Cardiac muscle cell (in vitro differentiated cells and primary cell): ENCODE measurements around the gene MFN2. TPM values are rescaled to one million over a fixed set of nuclear protein-coding genes. Genes with fewer than 3 reads are reported as not detected.
"Not testable (repeated sequence)": the region's sequence is repeated elsewhere in the genome, so short reads cannot be mapped to it uniquely, and the experiment has no call there.

Experiments
- DNase-seq, 2 donors: peaks; one replicate each; pipeline versions ENCODE4 v3.0.0 to v3.0.0-alpha.2; 2010 to 2017; ENCODE audit warnings: low read depth in 1 of 2, low spot score in 1 of 2
- H3K27ac ChIP-seq: fragments of 200-600 bp; sonication (generic); 2 replicates; pipeline ENCODE4 v1.5.1; 2016
- H3K27me3 ChIP-seq: fragments of 200-600 bp; sonication (generic); 2 replicates; pipeline ENCODE4 v1.6.0; 2016; ENCODE audit warnings: control low read depth
- H3K36me3 ChIP-seq: fragments of 200-600 bp; sonication (generic); 2 replicates; pipeline ENCODE4 v1.5.1; 2016; ENCODE audit warnings: control low read depth
- H3K4me1 ChIP-seq: fragments of 200-600 bp; sonication (generic); 2 replicates; pipeline ENCODE4 v1.8.1; 2017; ENCODE audit warnings: low read depth, mild to moderate bottlenecking, mixed run types
- H3K4me3 ChIP-seq: fragments of 200-600 bp; sonication (generic); 2 replicates; pipeline ENCODE4 v1.5.1; 2016; ENCODE audit warnings: mild to moderate bottlenecking
- H3K9me3 ChIP-seq: fragments of 200-600 bp; sonication (generic); 2 replicates; pipeline ENCODE4 v1.5.1; 2017; ENCODE audit warnings: low read depth, mild to moderate bottlenecking, control low read depth
- CTCF ChIP-seq: IDR thresholded peaks from 2 replicates; pipeline ENCODE4 v1.5.1; 2012; ENCODE audit warnings: low read depth, mild to moderate bottlenecking, low read length
- polyA plus RNA-seq: library from polyadenylated mRNA; unstranded; fragments of >200 nt; fragmentation: Nextera tagmentation; extraction: Ambion mirVana; gene quantifications from 2 replicates; pipeline ENCODE4 v1.2.1, GENCODE V29; 2016
- total RNA-seq: library from RNA; depleted of rRNA; stranded (reverse); fragments of >200 nt; gene quantifications from 2 replicates; pipeline ENCODE4 v1.2.3, GENCODE V29; 2016

Gene MFN2
- total and polyA plus RNA-seq, 2 experiments from 2014 or later = 82.6 to 89.7 TPM

- Histone ChIP-seq H3K4me1 (no peaks in the 10 kb centered on the region), H3K27ac (no peak overlapping the region), H3K27me3 (no peaks in the 10 kb centered on the region), H3K36me3 (no peaks in the 10 kb centered on the region), H3K4me3 (no peak overlapping the region), H3K9me3 (no peaks in the 10 kb centered on the region)
- no peak for TF ChIP-seq CTCF
- no peak for DNase-seq
These were observed 49.6 kb downstream of the MFN2 start for GRCh38 chr1:12029720-12030339.

GRCh38 chr1:12031039-12031980 lies 51.1 kb downstream of the MFN2 start:
- Histone ChIP-seq H3K36me3 (no peaks in the 10 kb centered on the region), H3K4me3 (no peak overlapping the region), H3K9me3 (no peaks in the 10 kb centered on the region), H3K4me1 (no peaks in the 10 kb centered on the region), H3K27ac (no peak overlapping the region), H3K27me3 (no peaks in the 10 kb centered on the region)
- DNase-seq = peak; percentile 48 to 51
- TF ChIP-seq CTCF = peak; percentile 63

DNA sequence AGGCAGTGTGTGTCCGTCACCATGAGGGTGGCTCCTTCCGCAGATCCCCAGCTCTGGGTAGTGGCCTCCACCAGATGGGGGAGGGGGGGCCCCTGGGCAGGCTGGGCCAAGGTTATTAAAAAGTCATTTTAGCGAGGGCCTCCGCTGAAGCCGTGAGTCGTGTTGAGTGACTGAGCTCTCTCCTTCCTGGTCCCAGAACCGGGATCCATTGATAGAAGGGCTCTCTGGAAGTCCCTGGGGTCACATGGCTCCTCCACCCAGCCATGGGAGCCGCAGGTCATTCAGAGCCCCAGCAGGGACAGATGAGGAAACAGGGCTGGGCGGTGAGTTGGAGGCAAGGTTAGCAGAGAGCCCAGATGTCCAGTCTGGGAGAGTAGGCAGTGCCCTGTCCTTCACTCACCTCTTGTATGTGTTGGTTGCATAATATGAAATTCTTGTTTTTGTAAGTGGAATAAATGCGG lies 51.9 kb downstream of the MFN2 start:
- Histone ChIP-seq H3K36me3 (no peaks in the 10 kb centered on the region), H3K4me3 (no peak overlapping the region), H3K9me3 (no peaks in the 10 kb centered on the region), H3K27me3 (no peaks in the 10 kb centered on the region), H3K27ac (no peak overlapping the region), H3K4me1 (no peaks in the 10 kb centered on the region)
- DNase-seq = peak in 1 of 2 donors; percentile 25
- no peak for TF ChIP-seq CTCF

DNA sequence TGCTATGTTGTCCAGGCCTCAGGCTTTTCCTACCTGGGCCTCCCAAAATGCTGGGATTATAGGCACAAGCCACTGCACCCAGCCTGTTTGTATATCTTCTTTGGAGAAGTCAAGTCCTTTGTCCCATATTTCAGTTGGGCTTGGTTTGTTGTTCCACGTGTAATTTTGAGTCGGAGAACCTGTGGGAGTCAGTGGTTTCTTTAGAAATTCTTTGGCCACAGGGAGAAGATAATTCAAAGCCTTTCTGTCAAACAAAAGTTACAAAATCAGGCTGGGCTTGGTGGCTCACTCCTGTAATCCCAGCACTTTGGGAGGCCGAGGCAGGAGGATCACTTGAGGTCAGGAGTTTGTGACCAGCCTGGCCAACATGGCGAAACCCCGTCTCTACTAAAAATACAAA lies 53.2 kb downstream of the MFN2 start:
- not testable (repeated sequence) for H3K9me3 ChIP-seq, H3K4me3 ChIP-seq, H3K4me1 ChIP-seq, H3K36me3 ChIP-seq, H3K27me3 ChIP-seq, H3K27ac ChIP-seq
- peak in 1 of 2 donors; percentile 85 for DNase-seq

- Histone ChIP-seq H3K27me3 (no peaks in the 10 kb centered on the region), H3K4me3 (no peak overlapping the region), H3K27ac (no peak overlapping the region), H3K4me1 (peaks cover 1% of the 10 kb centered on the region), H3K36me3 (no peaks in the 10 kb centered on the region), H3K9me3 (no peaks in the 10 kb centered on the region)
- peak in 1 of 2 donors; percentile 96 for DNase-seq
- TF ChIP-seq CTCF = no peak
These were observed 54.1 kb downstream of the MFN2 start for GRCh38 chr1:12034381-12034801.

DNA sequence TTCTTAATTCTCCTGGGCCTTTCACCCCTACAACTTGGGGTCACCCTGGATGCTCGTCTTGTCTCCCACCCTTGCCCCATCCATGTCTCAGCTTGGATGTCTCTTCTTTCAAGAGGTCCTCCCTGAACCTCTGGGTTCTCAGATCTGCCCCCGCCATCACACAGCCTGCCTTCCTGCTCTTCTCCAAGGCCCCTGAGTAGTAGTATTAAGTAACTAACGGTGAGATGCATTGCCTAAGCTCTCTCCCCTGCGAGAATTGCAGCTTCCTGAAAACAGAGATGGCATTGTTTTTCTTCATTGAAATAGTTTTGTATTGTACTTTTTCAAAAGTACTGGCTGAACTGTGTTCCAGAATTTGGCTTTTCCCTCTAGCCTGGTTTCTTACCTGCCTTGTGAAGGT lies 55.1 kb downstream of the MFN2 start:
- H3K27me3 ChIP-seq = no peaks in the 10 kb centered on the region
- H3K36me3 ChIP-seq = no peaks in the 10 kb centered on the region
- DNase-seq = peak in 1 of 2 donors; percentile 59
- no peak overlapping the region for H3K4me3 ChIP-seq
- no peaks in the 10 kb centered on the region for H3K9me3 ChIP-seq
- TF ChIP-seq CTCF = no peak
- H3K27ac ChIP-seq = no peak overlapping the region
- peaks cover 5% of the 10 kb centered on the region for H3K4me1 ChIP-seq
